GM12878 (cell line): ENCODE data around the gene SLC38A1. TPM values are rescaled to one million over a fixed set of nuclear protein-coding genes. Genes with fewer than 3 reads are reported as not detected.

ENCODE experiments used
- ATAC-seq: fragments of 200-7000 bp; cut with Tn5 transposase; 3 replicates; pipeline ENCODE4 v1.9.1; 2020; ENCODE audit warnings: mild to moderate bottlenecking, moderate library complexity
- BruUV-seq: library from RNA; stranded (reverse); fragments of 400-500 nt; replicated peaks from 2 replicates; lab custom pipeline; 2021; lab: Mats Ljungman, UMichigan
- CTCF ChIA-PET: fragments of 300-600 bp; sonication (Branson Sonifier 250); formaldehyde crosslinking; extraction: SDS; loops from one replicate; lab custom pipeline; 2021; ENCODE audit warnings: inconsistent platforms; lab: Yijun Ruan, JAX
- POLR2A ChIA-PET: fragments of 350-600 bp; formaldehyde crosslinking; extraction: SDS; loops from one replicate; lab custom pipeline; 2021; ENCODE audit warnings: inconsistent platforms; lab: Charles Lee
- RAD21 ChIA-PET: fragments of 300-600 bp; sonication (Branson Sonifier 250); formaldehyde crosslinking; loops from one replicate; lab custom pipeline; 2023; ENCODE audit warnings: antibody characterized with exemption; ENCODE audit not compliant: unreplicated experiment; lab: Charles Lee
- SMC1A ChIA-PET: fragments of 300-600 bp; sonication (Branson Sonifier 250); formaldehyde crosslinking; loops from one replicate; lab custom pipeline; 2023; ENCODE audit not compliant: unreplicated experiment, uncharacterized antibody; lab: Charles Lee
- DNase-seq: peaks from one replicate; pipeline ENCODE4 v3.0.0-alpha.2; 2011; ENCODE audit warnings: low read depth, low spot score
- FAIRE-seq: peaks from 3 replicates; lab custom pipeline; 2011; peaks lifted over from hg19 to GRCh38; lab: Jason Lieb, UNC
- H2AFZ ChIP-seq: 2 replicates; pipeline ENCODE4 v1.6.0; 2011; ENCODE audit warnings: low read depth, low read length, control low read depth; ENCODE audit not compliant: control insufficient read depth
- H3K27ac ChIP-seq: 2 replicates; pipeline ENCODE4 v1.5.1; 2011; ENCODE audit warnings: control low read depth; ENCODE audit not compliant: control insufficient read depth, insufficient read depth
- H3K27me3 ChIP-seq, 2 experiments: replicated peaks in 1 of 2; 2 replicates each; pipeline versions ENCODE4 v1.6.0 to v1.6.1; 2011; ENCODE audit warnings: low read length in 1 of 2; ENCODE audit not compliant: control insufficient read depth in 2 of 2, insufficient read depth in 2 of 2
- H3K36me3 ChIP-seq, 2 experiments: 2 replicates each; pipeline ENCODE4 v1.5.1; 2011; ENCODE audit warnings: low read length in 1 of 2; ENCODE audit not compliant: control insufficient read depth in 2 of 2, insufficient read depth in 2 of 2
- H3K4me1 ChIP-seq: 2 replicates; pipeline ENCODE4 v1.6.1; 2011; ENCODE audit warnings: mild to moderate bottlenecking, low read length, moderate library complexity, mixed read lengths; ENCODE audit not compliant: control insufficient read depth, insufficient read depth
- H3K4me2 ChIP-seq: 2 replicates; pipeline ENCODE4 v1.6.0; 2011; ENCODE audit warnings: control low read depth; ENCODE audit not compliant: control insufficient read depth, insufficient read depth
- H3K4me3 ChIP-seq: fragments of 200-600 bp; sonication (generic); 2 replicates; pipeline ENCODE4 v1.5.1; 2016
- H3K79me2 ChIP-seq: 2 replicates; pipeline ENCODE4 v1.6.0; 2011; ENCODE audit warnings: low read length; ENCODE audit not compliant: control insufficient read depth, insufficient read depth
- H3K9ac ChIP-seq: 2 replicates; pipeline ENCODE4 v1.8.0; 2011; ENCODE audit warnings: low read length, control low read depth, mixed read lengths; ENCODE audit not compliant: control insufficient read depth, insufficient read depth
- H3K9me3 ChIP-seq: replicated peaks from 3 replicates; pipeline ENCODE4 v1.5.1; 2011; ENCODE audit warnings: mild to moderate bottlenecking, low read length; ENCODE audit not compliant: control insufficient read depth, insufficient read depth
- H4K20me1 ChIP-seq: 2 replicates; pipeline ENCODE4 v1.6.0; 2011; ENCODE audit not compliant: control insufficient read depth, insufficient read depth
- ELK1 ChIP-seq: IDR thresholded peaks from 2 replicates; pipeline ENCODE4 v1.6.1; 2012; ENCODE audit warnings: low read depth, low read length, improper control_type of control experiment
- MXI1 ChIP-seq: fragments of 150-350 bp; IDR thresholded peaks from 2 replicates; pipeline ENCODE4 v1.6.1; 2011; ENCODE audit warnings: low read depth, mild to moderate bottlenecking, inconsistent platforms, low read length, improper control_type of control experiment
- NFYB ChIP-seq: IDR thresholded peaks from 2 replicates; pipeline ENCODE4 v1.6.1; 2011; ENCODE audit warnings: low read depth, mild to moderate bottlenecking, low read length, improper control_type of control experiment, moderate library complexity; ENCODE audit not compliant: insufficient read depth
- SUZ12 ChIP-seq: fragments of 200-600 bp; sonication (generic); IDR thresholded peaks from one replicate; pipeline ENCODE4 v1.6.1; 2018; ENCODE audit warnings: antibody characterized with exemption, mild to moderate bottlenecking; ENCODE audit not compliant: unreplicated experiment
- ZNF207 ChIP-seq: fragments of 450-650 bp; IDR thresholded peaks from 2 replicates; pipeline ENCODE4 v1.6.1; 2014; ENCODE audit warnings: antibody characterized with exemption, mild to moderate bottlenecking, borderline replicate concordance
- ZNF384 ChIP-seq: IDR thresholded peaks from 2 replicates; pipeline ENCODE4 v1.6.1; 2012; ENCODE audit warnings: low read depth, mild to moderate bottlenecking, low read length, improper control_type of control experiment, borderline replicate concordance
- in situ Hi-C: fragments of 300-500 bp; cut with MboI; formaldehyde crosslinking; loops from 9 replicates; pipeline ENCODE4 v1.14.3; 2018; ENCODE audit warnings: mixed read lengths
- intact Hi-C: fragments of 100-400 bp; cut with micrococcal nuclease; formaldehyde crosslinking; loops from one replicate; pipeline ENCODE4 v1.14.2; 2022; ENCODE audit not compliant: unreplicated experiment
- polyA plus RNA-seq, 11 experiments: library from polyadenylated mRNA; depleted of rRNA in 4 of 11; unstranded in 6 of 11; stranded (reverse) in 5 of 11; fragments of >200 nt; fragmentation: Nextera tagmentation in 4 of 11; fragmentation: Illumina TruSeq in 1 of 11; extraction: Ambion mirVana in 4 of 11; extraction: Trizol in 1 of 11; gene quantifications; 1 replicate in 1 of 11; 2 replicates in 10 of 11; pipeline versions ENCODE4 v1.2.1 to v1.2.3, GENCODE V29; 2011 to 2016; ENCODE audit warnings: inconsistent platforms in 2 of 11, missing spikeins in 2 of 11, low read depth in 1 of 11
- total RNA-seq, 4 experiments: library from RNA; depleted of rRNA in 3 of 4; stranded (reverse); fragments of >200 nt in 3 of 4; fragmentation: Illumina TruSeq in 1 of 4; extraction: Trizol in 1 of 4; gene quantifications; 2 replicates each; pipeline versions ENCODE4 v1.2.1 to v1.2.3, GENCODE V29; 2013 to 2021
- TF ChIP-seq, protein P1 (sequence below): fragments of 450-650 bp; IDR thresholded peaks from 2 replicates; pipeline ENCODE4 v1.6.1; 2016; ENCODE audit warnings: mild to moderate bottlenecking

Gene SLC38A1
- total and polyA plus RNA-seq, 10 of the 15 experiments (the other 5 are each of a cell fraction or from before 2014, with no cell fraction given): 38.1 to 191 (median 144) TPM

DNA sequence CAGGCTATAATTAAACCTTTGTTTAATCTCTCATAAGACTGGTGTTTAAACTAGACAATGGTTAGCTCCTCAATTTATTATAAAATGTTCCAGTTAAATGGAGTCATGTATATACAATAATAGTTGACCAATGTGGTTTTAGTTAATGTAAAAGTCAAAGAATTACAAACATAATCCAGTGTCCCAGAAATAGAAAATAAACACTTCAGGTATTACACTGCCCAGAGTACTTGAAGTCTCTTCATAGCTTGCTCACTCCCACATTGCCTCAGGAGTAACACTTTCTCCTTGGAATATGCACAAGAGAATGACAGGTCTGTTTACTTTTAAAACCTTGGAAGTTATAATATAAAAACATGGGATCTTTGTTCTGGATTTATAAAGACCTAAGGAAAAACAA lies 60.5 kb downstream of the SLC38A1 start:
- peak overlapping the region; percentile 6; the same call in 1 of the 2 replicates for H3K4me2 ChIP-seq
- H3K4me1 ChIP-seq: peaks cover 52% of the 10 kb centered on the region
- BruUV-seq: no TSS peak
- in situ Hi-C loops: no loop called here
- no peaks in the 10 kb centered on the region for H3K9me3 ChIP-seq
- DNase-seq (no peak), ATAC-seq (no peak), FAIRE-seq (no peak)
- H3K36me3 ChIP-seq: peaks cover 1 to 43% of the 10 kb centered on the region in 2 experiments
- H3K27ac ChIP-seq: peak overlapping the region; percentile 85
- ChIA-PET SMC1A (interaction anchor here (0.9 to 22.6 kb wide), 20 partner anchors 9 to 467 kb away, joined by 3 to 377 read pairs (median 8); partner anchors contain the start of gene SLC38A1), POLR2A (interaction anchor here (0.8 to 6.9 kb wide), 8 partner anchors 9 to 1010 kb away, joined by 3 to 64 read pairs (median 7); partner anchors contain the start of gene SLC38A1), CTCF (interaction anchor here (0.7 to 5.7 kb wide), 12 partner anchors 9 to 181 kb away, joined by 3 to 45 read pairs (median 6); partner anchors contain the start of gene SLC38A1), RAD21 (interaction anchor here (1.0 to 8.5 kb wide), 16 partner anchors 10 to 453 kb away, joined by 3 to 126 read pairs (median 5); partner anchors contain the start of gene SLC38A1)
- no peak overlapping the region for H3K9ac ChIP-seq
- intact Hi-C loops: loop anchor here (5.0 kb wide), 1 partner anchor 164 kb away; the partner anchor contains the start of gene SLC38A2
- TF ChIP-seq ZNF207 (no peak), ZNF384 (no peak), ELK1 (no peak), NFYB (no peak), SUZ12 (no peak), MXI1 (no peak)
- TF ChIP-seq, protein P1, sequence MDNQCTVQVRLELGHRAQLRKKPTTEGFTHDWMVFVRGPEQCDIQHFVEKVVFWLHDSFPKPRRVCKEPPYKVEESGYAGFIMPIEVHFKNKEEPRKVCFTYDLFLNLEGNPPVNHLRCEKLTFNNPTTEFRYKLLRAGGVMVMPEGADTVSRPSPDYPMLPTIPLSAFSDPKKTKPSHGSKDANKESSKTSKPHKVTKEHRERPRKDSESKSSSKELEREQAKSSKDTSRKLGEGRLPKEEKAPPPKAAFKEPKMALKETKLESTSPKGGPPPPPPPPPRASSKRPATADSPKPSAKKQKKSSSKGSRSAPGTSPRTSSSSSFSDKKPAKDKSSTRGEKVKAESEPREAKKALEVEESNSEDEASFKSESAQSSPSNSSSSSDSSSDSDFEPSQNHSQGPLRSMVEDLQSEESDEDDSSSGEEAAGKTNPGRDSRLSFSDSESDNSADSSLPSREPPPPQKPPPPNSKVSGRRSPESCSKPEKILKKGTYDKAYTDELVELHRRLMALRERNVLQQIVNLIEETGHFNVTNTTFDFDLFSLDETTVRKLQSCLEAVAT: no peak
- peaks cover 41% of the 10 kb centered on the region for H3K79me2 ChIP-seq
- no peak overlapping the region for H2AFZ ChIP-seq
- H3K27me3 ChIP-seq: no peaks in the 10 kb centered on the region
- H3K4me3 ChIP-seq: no peak overlapping the region
- H4K20me1 ChIP-seq: no peaks in the 10 kb centered on the region
